Spleen (tissue), 7 donors: Measurements from ENCODE around the gene NPM3.

ENCODE experiments used
- POLR2A ChIP-seq, 3 donors: fragments of 450-650 bp; IDR thresholded peaks; one replicate each; pipeline ENCODE4 v1.5.1; 2017; ENCODE audit warnings: antibody characterized with exemption in 3 of 3, mild to moderate bottlenecking in 1 of 3
- TF ChIP-seq, protein P1 (sequence below), 11 experiments: fragments of 200-600 bp in 7 of 11; fragments of 450-650 bp in 4 of 11; sonication (generic) in 4 of 11; IDR thresholded peaks in 8 of 11; conservative IDR thresholded peaks in 3 of 11; 1 replicate in 7 of 11; 2 replicates in 4 of 11; pipeline versions ENCODE4 v1.4.0 to v1.8.0; 2016 to 2021; ENCODE audit warnings: antibody characterized with exemption in 11 of 11, inconsistent platforms in 4 of 11, mild to moderate bottlenecking in 1 of 11
- donor health status: DM: no; HTN: no; CAD: no; lungs with moderate emphysema.
- donor health status: DM: no; HTN: no; CAD: no.
- donor health status: DM: no; HTN: no; CAD: no.

DNA sequence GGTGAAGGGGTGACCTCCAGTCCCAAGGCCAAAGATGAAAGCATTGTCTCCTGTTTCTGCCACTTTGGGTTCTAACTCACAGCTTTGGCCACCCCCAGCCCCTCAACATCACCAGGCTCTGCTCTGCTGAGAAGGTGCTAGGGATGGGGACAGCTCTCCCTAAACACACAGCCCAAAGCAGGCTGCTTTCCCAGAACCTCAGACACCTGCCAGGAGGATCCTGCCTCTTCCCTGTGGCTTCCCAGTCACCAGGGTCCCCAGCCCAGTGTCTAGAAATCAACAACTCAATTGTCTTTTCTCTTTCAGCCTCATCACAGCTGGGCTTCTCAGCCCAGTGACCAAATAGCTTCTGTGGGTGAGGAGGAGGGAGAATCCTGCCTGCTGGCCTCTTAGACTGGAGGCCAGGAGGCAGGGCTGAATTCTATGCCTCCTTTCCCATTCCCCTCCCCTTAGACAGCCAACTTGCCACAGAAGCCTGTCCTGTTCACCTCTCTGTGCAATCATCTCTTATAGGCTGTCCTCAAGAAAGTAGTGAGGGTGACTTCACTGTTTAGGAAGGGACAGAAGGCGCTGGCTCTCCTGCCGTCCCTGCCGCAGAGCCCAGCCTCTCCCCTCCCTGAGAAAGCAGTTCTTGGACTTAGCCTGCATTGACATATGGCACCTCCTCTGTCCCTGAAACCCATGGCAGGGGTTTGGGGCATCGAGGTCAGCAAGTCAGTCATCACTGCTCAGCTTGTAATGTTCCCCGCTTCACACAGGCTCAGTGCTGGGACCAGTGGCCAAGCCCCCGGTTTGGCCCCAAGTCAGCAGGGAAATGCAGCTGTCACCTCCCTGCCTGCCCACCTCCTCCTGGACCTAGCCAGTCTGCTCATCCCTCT is 11.0 kb downstream of the NPM3 start:
- TF ChIP-seq, protein P1, sequence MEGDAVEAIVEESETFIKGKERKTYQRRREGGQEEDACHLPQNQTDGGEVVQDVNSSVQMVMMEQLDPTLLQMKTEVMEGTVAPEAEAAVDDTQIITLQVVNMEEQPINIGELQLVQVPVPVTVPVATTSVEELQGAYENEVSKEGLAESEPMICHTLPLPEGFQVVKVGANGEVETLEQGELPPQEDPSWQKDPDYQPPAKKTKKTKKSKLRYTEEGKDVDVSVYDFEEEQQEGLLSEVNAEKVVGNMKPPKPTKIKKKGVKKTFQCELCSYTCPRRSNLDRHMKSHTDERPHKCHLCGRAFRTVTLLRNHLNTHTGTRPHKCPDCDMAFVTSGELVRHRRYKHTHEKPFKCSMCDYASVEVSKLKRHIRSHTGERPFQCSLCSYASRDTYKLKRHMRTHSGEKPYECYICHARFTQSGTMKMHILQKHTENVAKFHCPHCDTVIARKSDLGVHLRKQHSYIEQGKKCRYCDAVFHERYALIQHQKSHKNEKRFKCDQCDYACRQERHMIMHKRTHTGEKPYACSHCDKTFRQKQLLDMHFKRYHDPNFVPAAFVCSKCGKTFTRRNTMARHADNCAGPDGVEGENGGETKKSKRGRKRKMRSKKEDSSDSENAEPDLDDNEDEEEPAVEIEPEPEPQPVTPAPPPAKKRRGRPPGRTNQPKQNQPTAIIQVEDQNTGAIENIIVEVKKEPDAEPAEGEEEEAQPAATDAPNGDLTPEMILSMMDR (IDR thresholded peaks at IDR 0.05 in 8 of 11, conservative IDR thresholded peaks at IDR 0.05 in 3 of 11): no peak
- no peak for TF ChIP-seq POLR2A (IDR thresholded peaks at IDR 0.05)
